Right lobe of liver (tissue), 4 donors: Measurements from ENCODE around the gene SLC4A5.

Experiments used
- POLR2A ChIP-seq: fragments of 450-650 bp; IDR thresholded peaks from one replicate; pipeline ENCODE4 v1.6.1; 2017; ENCODE audit warnings: antibody characterized with exemption, mild to moderate bottlenecking
- TF ChIP-seq, protein P1 (sequence below), 4 donors: fragments of 200-600 bp in 3 of 4; fragments of 450-650 bp in 1 of 4; IDR thresholded peaks; one replicate each; pipeline versions ENCODE4 v1.5.1 to v1.8.0; 2016 to 2022; ENCODE audit warnings: antibody characterized with exemption in 4 of 4, mild to moderate bottlenecking in 2 of 4
- donor health status: DM: no; HTN: no; CAD: no.
- donor health status: DM: no; HTN: no; CAD: no.
- donor health status: DM: no; HTN: yes; CAD: no.

DNA sequence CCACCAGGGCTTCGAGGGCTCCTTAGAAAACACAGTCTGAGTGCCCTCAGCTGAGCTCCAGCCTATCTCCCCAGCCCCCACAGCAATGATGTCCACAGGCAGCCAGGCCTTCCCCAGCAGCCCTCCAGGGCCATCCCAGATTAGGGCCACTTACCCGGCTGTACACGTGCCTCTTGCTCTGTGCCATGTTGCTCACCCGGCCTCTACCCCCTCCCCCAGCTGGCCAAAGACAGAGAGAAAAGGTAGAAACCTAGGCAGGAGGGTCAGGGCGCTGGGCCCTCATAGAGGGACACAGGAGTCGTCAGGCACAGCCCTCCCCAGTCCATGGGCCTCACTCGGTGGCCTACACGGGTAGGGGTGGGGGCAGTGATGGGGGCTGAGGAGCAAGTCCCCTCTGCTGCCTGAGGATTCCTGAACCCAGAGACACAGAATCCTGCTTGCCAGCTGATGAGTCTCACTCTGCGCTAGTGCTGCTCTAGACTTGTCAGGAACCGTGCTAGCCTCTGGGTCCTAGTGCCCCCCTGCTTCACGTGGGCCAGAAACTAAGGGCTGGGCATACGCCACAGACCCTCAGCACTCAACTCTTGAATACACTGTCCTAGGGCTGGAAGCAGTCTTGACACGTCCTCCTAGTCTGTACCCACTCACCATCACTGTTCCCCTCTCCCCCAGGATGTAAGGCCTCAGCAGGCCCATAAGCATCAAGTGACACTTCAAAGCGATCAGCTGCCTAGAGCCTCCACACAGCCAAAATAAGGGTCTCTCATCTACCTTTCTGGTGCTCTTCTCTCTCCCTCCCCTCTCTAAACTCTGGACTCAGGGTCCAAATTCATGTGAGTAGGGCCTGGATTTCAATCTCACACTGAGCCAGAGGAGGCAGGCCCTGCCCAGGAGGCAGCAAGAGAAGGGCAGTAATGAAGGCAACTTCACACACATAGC, 36.9 kb upstream of the SLC4A5 start, which contains the start of gene DCTN1:
- TF ChIP-seq, protein P1, sequence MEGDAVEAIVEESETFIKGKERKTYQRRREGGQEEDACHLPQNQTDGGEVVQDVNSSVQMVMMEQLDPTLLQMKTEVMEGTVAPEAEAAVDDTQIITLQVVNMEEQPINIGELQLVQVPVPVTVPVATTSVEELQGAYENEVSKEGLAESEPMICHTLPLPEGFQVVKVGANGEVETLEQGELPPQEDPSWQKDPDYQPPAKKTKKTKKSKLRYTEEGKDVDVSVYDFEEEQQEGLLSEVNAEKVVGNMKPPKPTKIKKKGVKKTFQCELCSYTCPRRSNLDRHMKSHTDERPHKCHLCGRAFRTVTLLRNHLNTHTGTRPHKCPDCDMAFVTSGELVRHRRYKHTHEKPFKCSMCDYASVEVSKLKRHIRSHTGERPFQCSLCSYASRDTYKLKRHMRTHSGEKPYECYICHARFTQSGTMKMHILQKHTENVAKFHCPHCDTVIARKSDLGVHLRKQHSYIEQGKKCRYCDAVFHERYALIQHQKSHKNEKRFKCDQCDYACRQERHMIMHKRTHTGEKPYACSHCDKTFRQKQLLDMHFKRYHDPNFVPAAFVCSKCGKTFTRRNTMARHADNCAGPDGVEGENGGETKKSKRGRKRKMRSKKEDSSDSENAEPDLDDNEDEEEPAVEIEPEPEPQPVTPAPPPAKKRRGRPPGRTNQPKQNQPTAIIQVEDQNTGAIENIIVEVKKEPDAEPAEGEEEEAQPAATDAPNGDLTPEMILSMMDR (IDR thresholded peaks at IDR 0.05), result no peak
- TF ChIP-seq POLR2A, result no peak
